ENCODE measurements around the gene PCDH15.

DNA sequence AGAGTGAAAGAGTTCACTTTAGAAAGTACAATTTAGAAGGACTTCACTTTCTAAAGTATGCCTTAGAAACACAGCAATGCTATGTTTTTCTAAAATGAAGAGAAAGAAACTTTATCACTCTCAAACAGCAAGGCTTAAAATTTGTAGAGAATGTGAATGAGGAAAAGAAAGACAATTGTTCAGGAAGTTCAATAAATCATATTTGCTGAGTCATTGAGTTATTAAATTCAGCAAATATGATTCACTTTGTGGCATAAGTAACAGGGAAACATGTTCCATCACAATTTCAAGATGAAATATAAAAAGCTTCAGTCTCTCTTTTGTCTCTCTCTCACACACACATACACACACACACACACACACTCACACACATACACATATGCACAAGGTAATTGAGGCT lies 187.9 kb downstream of the PCDH15 start:
- TF ChIP-seq CTCF (IDR thresholded peaks at IDR 0.05; ENCODE audit: insufficient read depth, low read length, poor library complexity, severe bottlenecking) (no peak), EZH2phosphoT487 (conservative IDR thresholded peaks at IDR 0.05; ENCODE audit: low read length) (no peak)
